A673 (cell line): ENCODE results near the gene STAB2.

Source experiments
- CTCF ChIP-seq: fragments of 300-800, 200-600 bp; sonication (generic); conservative IDR thresholded peaks from 2 replicates; pipeline ENCODE4 v1.5.1; 2017; ENCODE audit warnings: low read depth, mild to moderate bottlenecking, antibody characterized with exemption, low read length, moderate library complexity, mixed read lengths
- EZH2 ChIP-seq: fragments of 200-600 bp; sonication (generic); IDR thresholded peaks from 2 replicates; pipeline ENCODE4 v1.6.1; 2017; ENCODE audit warnings: borderline replicate concordance, low read depth, mild to moderate bottlenecking, mixed read lengths, antibody characterized with exemption, low read length; ENCODE audit not compliant: poor library complexity, severe bottlenecking

- TF ChIP-seq CTCF (no peak), EZH2 (no peak)
These were observed 60.2 kb downstream of the STAB2 start for GRCh38 chr12:103647267-103647666.
